PFSK-1 (cell line): Measurements from ENCODE around the gene ARL10.

Experiments used
- FOXP2 ChIP-seq: optimal IDR thresholded peaks from 2 replicates; pipeline ENCODE3; 2011; ENCODE audit warnings: borderline replicate concordance, control low read depth, inconsistent platforms; ENCODE audit not compliant: insufficient read depth; ENCODE audit errors: extremely low read length, extremely low read depth
- POLR2AphosphoS5 ChIP-seq: IDR thresholded peaks from 2 replicates; pipeline ENCODE4 v1.6.1; 2012; ENCODE audit warnings: low read depth, mild to moderate bottlenecking, control low read depth, low read length, moderate library complexity
- REST ChIP-seq, 2 experiments: IDR thresholded peaks; 2 replicates each; pipeline versions ENCODE4 v1.6.1 to v1.8.0; 2011 to 2012; ENCODE audit warnings: low read depth in 2 of 2, low read length in 2 of 2, control low read depth in 1 of 2, inconsistent platforms in 1 of 2, mild to moderate bottlenecking in 1 of 2, moderate library complexity in 1 of 2; ENCODE audit not compliant: insufficient read depth in 1 of 2
- SIN3A ChIP-seq: IDR thresholded peaks from 2 replicates; pipeline ENCODE4 v1.6.1; 2012; ENCODE audit warnings: mild to moderate bottlenecking, low read length, moderate library complexity, borderline replicate concordance; ENCODE audit not compliant: insufficient read depth
- TAF1 ChIP-seq: IDR thresholded peaks from 2 replicates; pipeline ENCODE4 v1.6.1; 2012; ENCODE audit warnings: low read length, control low read depth, borderline replicate concordance; ENCODE audit not compliant: insufficient read depth

DNA sequence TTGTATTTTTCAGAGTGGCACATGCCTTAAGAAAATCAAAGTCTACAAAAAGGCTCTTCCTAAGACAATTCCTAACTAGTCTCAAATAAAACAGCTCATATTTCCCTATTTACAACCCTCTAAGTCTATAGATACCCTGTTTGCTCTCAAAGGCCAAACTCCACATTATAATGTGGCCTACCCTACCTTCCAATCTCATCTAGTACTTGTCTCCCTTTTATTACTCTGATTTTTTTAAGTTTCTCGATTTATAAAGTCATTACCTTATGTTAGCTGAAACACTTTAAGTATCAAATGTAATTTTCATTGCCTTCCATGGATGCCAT, 23.2 kb upstream of the ARL10 start:
- TF ChIP-seq POLR2AphosphoS5 (no peak), SIN3A (no peak), TAF1 (no peak), REST (IDR thresholded peaks at IDR 0.05; ENCODE audit: insufficient read depth in 1 of 2, low read depth in 2 of 2, low read length in 2 of 2) (no peak), FOXP2 (no peak)
